GM19467 (cell line): ENCODE data around the gene SPRY2.

Experiments used
- ATAC-seq: cut with Tn5 transposase; IDR thresholded peaks from one replicate; pipeline ENCODE4 v1.9.1; 2021; ENCODE audit warnings: mild to moderate bottlenecking, moderate library complexity; ENCODE audit not compliant: unreplicated experiment

Gene SPRY2, protein sequence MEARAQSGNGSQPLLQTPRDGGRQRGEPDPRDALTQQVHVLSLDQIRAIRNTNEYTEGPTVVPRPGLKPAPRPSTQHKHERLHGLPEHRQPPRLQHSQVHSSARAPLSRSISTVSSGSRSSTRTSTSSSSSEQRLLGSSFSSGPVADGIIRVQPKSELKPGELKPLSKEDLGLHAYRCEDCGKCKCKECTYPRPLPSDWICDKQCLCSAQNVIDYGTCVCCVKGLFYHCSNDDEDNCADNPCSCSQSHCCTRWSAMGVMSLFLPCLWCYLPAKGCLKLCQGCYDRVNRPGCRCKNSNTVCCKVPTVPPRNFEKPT

DNA sequence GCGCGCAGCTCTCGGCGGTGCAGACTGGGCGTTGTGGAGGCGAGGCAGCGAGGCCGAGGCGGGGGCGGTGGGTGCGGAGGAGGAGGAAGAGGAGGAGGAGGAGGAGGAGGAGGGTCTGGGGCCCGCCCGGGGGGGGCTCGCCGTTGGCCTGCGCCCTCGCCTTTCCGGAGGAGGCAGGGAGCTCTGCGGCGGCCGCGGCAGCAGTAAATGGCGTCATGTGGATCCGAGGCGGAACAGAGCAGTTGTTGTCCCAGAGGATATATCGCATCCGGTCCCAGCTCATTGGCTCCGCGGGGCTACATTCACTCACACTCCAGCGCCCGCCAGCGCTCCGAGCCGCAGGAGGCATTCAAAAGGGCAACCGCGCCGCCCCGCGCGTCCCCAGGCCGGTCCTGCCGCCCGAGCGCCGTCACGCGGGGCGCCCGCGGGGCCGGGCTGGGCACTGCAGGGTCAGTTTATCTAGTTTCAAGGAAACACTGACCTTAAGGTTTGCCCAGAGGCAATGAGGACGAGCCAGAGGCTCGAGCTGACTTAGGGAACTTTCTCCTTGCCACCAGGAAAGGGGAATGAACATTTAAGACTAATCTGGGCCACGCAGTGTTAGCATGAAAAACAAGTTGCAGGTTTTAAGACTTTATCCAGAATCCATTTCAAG, at the start of gene SPRY2:
TSS of gene SPRY2 (minus strand) at position 26 of the 655 bp plus-strand sequence. CDS start 3,421 bp downstream, outside the sequence.
- peak; percentile 62 for ATAC-seq

DNA sequence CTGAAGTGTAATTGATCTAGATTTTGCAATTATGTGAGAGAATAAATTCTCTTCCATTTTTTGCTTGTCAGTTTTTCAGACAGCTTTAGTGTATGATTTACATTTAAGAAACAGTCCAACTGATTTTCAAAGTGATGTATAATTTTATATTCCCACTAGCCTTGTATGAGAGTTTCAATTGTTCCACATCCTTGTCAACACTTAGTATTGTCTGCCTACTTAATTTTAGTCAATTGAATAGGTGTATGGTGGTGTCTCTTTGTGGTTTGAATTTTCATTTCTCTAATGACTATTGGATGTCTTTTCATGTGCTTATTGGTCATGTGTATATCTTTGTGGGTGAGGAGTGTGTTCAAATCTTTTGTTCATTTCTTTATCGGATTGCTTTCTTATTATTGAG, 49.4 kb upstream of the SPRY2 start:
- no peak for ATAC-seq

DNA sequence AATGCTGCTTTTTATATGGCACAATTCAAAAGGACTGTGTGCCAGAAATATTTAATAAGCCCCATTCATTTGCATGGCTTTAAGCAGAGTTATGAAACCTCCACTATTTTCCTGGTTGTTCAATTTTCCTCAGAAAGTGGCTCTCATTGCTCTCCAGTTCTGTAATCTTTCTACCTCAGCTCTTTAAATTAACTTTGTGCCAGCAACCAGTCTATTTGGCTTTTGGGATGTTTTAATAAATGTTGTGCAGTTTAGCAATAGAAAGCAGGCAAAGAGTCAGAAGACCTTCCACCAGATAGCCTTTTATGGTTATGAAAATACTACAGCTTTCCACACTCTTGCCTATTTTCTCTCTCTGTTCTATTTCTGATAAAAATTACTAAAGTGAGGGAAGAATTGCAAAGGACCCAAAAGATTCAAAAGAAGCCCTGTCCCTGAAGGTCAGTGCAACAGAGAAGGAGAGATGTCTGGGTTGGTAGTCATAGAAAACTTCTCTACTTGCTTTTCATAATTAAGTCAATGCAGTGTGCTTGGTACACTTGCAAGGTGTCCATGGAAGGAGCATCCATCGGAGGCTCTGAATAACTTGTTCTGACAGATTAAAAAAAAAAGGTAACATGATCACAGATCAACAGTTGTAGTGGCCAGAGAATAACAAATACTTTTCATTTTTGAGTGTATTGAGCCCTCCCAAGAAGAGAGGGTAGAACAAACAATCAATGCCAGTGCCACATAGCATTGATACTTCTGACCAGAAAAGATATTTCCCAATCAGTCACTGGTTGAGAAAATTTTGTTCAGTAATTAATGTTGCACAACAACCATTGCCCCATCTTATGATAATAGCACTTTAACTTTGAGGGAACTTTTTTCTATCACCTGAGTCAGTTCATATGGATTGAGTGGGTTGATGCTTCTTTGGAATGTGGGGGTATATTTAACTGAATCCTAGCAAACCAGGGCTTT, 48.4 kb upstream of the SPRY2 start:
- ATAC-seq, result no peak

DNA sequence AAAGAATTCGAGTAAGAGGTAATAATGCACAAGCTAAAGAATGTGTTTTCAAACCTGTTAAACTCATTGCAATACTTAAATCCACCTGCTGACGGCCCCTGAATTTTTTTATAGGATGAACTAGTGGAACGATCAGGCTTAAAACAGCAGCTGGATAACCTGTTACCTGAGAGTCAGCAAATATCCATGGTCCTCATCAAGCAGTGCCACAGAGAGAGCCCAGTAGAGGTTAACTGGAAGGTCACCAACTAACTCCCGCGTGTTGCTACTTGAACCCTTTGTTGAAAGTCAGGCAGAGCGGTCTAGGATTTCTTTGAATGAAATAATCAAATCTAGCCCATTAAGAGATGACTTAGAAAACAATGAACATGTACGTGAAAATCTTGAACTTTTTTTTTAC, 47.6 kb upstream of the SPRY2 start:
- ATAC-seq, result no peak

DNA sequence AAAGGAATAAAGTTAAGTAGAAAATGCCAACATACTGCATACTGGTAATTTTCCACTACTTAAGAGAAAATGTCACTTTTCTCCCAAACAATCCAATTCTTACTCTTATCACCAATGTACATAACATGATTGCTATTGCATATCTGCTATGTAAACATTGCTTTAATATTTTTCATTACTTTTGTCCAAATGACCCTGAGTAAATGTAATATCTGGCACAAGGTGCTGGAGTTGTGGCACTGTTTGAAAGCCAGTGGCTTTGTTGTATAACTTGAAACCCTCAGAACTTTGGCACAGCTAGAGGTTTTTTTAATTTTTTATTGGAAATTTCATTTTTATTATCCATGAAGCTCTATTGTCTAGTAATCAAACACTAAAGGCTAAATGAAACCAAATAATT, 45.7 kb upstream of the SPRY2 start:
- ATAC-seq, result no peak

DNA sequence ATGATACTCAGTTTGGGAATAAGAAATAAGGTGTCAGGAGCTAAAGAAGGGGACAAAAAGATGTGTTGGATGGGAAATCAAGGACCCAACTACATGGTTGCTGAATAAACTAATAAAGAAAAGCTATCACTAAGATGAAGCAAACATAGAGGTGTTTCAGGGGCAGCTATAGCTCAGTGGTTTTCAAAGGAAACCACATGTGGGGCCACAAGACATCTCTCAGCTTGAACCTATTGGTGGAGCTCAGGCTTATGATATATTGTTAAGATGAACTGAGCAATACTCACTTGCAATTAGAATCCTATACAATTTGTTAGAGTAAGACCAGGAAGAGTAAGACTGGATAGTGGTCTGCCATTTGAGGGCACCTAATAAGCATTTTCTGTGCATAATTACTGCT, 45.1 kb upstream of the SPRY2 start:
- no peak for ATAC-seq

DNA sequence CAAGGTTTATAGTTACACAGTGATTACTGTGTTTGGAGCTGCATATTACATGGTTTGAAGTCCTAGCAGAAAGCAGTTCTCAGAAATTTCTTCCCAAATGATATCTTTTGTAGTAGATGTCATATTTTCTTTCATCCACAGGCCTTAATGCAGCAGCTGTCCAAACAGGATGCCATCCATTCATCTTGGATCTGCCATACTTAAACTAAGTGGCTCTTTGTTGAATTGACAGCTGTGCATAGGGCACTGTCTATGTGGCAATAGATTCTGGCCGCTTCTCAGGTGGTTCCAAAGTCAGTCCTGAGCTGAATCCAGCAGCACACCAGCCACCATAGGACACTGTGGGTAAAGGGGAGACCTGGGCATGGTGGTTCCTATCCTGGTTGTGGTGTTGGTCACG, 41.6 kb upstream of the SPRY2 start:
- ATAC-seq, result no peak

DNA sequence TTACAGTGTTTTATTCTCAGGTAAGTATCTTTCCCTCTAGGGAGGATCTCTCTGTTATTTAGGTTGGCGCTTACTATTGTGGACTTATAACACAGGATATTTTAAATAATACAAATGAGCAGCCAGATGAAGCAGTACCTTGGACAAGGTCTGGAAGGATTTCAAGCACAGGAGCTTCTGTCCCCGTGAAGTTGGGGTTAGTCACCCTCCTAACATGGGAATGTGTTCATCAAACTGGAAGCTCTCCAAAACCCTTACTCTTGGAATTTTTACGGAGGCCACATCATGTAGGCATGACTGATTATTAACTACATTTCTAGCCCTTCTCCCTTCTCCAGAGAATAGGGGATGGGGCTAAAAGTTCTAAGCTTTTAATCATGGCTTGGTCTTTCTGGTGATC, 38.3 kb upstream of the SPRY2 start:
- ATAC-seq, result no peak

DNA sequence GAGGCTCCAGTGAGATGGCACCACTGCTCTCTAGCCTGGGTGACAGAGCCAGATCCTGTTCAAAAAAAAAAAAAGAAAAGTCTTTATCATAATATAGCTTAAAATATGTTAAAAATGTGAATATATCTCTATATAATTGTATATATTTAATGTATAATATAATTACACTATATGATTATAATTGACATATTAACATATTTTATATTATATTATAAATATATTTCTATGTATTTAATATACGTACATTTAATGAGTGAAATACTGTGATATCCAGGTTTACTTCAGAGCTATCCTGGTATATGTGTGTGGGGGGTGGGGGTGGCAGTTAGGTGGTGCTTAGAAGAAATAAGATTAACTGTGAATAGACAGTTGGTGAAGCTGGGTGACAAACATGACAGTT, 35.6 kb upstream of the SPRY2 start:
- ATAC-seq, result no peak

DNA sequence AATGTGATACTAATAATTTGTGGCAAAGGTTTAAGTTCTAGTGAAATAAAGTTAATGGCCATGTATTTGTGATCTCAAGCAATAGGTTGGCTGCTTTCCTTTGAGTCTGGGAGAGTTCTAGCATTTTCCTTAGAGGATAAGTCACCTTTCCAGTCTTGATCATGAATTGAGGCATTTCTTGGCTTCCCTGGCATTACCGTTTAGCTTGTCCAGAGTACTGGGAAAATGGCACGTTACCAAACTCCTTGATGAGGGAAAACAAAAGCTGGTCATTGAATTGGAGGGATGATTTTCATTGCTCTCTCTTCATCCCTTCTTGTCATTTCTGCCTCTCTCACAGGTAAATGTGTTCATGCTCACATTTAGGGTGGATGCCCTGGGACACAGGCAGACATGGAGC, 34.0 kb upstream of the SPRY2 start:
- ATAC-seq, result no peak

DNA sequence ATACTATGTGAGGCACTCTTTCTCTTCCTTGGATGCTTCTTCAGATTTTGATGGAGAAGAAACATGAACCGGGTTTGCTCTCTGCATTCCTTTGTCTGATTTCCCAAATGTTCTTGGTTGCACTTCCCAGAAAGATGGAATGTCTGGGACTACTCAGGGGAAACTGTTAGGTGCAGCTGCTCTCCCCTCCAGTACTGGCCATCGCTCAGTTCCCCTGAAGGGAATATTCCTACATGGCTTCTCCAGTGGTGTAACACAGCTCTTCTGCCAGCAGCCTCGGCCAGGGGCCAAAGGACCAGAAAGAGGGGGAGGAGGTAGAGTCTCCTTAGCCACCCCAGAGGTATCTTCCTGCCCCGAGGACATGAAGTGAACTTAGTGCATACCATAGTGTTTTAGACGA, 33.5 kb upstream of the SPRY2 start:
- no peak for ATAC-seq

DNA sequence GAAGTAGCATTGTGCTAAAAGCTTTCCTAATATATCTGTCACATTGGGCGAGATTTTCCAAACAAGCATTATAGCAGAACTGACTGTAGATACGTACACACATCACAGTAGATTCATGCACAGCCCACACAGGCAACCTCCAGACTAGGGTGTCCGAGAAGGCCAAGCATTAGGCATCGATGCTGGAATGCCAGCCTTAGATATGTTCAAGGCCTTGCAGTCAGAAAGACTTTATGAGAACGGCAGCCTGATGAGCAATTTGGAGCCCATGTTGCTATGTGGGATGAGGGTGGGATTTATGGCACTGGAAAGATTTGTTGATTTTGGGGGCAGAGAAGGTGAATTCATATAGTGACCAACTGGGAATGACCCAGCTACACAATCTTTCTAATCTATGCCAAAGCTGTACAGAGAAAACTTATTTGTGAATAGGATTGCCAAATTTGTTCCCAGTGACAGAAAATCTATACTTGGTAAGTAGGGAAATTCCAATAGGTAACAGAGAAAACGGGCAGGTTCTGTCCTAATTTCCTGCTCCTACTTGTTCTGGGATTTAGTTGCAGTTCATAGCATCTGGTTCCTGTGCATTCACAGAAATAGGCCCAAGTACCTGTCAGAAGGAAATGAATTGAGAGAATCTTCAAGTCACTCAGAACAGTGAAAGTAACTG, 31.0 kb upstream of the SPRY2 start:
- ATAC-seq, result no peak

DNA sequence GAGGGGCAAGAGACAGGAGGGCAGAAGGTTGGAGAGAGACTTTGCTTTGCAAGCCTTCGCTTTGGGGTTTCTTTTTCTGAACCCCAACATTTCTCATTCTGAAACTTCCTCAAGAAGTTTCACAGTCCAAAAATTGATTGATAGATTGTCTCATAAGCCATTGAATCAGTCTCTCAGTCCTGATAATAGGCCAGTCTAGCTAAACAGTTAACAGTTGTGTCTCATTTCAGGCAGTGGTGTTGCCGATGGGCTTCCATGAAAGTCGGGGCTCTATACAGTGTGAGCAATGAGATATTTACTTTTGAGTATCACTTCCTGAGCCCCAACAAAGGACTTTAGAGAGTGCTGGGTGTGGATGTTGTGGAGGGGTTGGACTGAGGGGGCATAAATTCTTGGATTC, 26.5 kb upstream of the SPRY2 start:
- ATAC-seq, result no peak

DNA sequence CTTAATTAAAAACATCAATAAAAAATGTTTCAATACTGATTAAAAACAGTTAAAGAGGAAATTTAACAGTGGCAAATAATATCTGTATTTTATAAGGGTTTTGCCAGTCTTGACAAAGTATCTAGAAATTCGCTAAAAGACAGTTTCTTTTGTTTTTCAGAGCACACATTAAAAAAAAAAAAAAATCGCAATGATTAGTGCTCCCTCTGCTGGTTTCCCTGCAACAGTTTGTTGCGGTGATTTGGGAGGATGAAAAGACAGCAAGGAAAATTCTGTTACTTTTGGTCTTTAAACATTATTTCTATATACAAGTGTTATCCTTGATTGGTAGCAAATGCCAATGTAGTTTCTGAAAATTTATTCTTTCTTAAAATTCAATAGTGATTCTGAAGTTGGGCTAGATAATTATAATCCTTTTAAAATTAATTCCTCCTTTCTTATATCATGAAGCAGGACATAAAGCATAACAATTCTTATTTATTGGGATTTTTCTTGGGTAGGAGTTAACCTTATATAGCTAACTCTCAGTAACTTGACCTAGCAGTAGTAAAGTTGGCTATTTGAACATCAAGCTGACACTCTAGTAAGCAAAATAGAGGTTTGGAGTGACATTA, 23.1 kb upstream of the SPRY2 start:
- no peak for ATAC-seq

DNA sequence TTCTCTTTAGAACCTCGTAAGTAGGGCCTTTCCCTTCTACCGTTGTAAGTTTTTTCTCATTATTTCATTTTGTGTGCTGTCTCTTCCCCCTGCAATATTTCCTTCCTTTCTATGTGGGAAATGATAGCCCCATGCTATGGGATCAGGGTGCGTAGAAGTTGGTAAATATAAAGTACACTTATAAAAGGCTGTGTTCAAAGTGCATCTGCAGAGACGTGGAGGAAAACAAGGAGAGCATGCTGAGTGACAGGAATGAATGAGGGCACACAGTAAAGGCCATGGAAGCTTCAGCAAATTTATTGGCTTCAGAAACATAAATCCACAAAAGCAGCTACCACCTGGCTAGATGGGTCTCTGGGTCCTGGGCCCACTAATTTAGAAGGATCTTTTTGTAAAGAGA, 21.6 kb upstream of the SPRY2 start:
- ATAC-seq, result no peak

DNA sequence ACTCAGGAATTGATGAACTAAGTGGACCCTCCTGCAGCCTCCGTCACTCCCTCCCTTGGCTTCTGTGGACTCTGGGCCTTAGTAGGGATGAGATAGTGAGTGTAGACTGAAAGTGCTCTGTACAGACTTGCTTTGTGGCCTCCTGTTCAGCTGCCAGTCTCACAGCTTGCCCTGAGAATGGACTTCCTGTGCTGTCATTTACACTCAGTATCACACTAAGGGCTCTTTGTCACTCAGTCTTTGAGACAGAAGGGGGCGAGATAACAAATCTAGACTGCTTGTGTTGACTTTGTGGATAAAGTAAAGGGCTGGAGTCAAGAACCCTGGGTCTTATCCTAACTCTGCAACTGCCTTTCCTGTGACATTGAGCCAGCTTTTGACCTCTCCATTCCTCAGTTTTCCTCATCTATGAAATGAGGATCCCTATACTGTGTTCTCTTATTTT, 21.0 kb upstream of the SPRY2 start:
- peak; percentile 84 for ATAC-seq

DNA sequence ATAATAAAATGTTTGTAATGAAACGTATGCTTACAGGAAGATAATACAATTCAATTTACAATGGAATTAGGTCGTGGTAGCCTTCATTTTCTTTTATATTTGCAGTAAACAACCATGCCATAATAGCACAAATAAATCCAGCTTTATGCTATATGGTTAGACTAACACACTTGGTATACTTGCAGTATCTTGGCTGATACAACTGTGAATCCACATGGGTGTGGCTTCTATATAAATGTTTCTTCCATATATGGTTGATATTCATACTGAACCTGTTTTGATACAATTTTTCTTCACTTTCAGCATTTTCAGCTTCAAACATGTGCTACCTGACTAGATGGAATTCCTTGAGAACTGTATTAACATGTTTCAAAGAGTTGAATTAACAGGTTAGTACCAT, 20.4 kb upstream of the SPRY2 start:
- ATAC-seq, result no peak

DNA sequence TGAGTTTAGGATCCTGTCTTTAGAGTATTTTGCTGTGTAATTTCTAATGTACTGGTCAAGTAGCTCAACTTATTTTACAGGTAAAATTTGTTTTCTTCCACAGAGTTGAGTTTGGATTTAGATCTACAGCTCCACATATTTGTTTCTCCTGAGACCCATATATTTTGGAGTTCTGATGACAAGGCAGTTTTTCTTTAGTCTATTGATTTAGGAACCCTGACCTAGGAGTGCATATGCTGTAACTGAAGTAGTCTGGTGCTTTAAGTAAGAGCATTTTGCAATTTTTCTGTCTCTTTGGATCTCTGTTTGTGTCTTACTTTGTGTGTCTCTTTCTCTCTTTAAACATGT, 19.5 kb upstream of the SPRY2 start:
- no peak for ATAC-seq

DNA sequence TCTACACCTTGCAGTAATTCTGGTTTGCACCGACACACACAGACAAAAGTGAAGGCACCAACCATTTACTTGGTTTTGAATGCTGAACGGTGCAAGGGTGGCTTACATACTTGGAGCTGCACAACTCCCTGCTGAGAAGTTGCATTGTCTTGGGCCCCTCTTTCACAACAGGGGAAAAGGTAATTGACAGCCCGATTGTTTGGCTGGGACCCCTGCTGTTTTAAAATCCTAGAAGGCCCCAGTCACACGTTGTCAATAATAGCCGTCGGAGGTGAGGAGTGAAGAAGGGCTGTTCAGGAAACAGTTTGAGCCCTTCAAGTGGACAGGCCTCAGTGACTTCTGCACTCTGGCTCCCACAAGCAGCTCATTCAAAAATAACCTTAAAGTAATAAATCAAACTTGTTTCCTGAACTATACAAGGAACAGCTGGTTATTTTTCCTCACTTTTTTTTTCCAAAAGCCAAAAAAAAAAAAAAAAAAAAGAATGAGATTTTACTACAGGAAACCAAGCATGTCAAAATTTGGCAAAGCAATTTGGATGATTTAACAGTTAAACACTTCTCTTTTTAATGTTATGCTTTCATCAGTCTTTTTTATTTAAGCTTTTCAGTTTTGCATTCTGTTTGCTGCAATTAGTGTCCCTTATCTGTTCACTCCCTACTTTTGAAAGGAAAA, 19.0 kb upstream of the SPRY2 start:
- no peak for ATAC-seq

DNA sequence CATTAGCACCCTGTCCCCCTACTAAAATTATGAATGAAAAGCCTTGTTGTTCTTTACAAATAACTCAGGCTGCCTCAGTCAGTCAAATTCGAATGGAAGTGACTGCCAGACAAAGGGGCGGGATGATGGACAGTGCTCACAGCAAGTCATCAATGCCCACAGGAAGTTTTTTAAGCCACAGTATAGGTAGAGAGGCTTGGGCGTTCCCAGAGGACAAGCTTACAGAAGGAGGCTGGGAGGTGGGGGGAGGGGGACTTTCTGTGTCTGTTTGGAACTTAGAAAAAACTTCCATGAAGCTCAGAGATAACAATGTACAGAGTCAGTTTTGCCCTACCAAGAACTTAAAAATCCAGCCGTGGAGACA, 18.5 kb upstream of the SPRY2 start:
- ATAC-seq, result no peak
